HepG2 (cell line): ENCODE measurements around the gene ZNF780B. TPM values are rescaled to one million over a fixed set of nuclear protein-coding genes. Genes with fewer than 3 reads are reported as not detected.

ENCODE experiments used
- KLF6 ChIP-seq: IDR thresholded peaks from 2 replicates; pipeline ENCODE4 v1.8.0; 2016; ENCODE audit warnings: missing biosample characterization, missing genetic modification reagents
- KMT2B ChIP-seq: IDR thresholded peaks from 2 replicates; pipeline ENCODE4 v1.6.1; 2016; ENCODE audit warnings: missing genetic modification reagents, missing compliant biosample characterization
- MED1 ChIP-seq: sonication (generic); formaldehyde crosslinking; IDR thresholded peaks from 2 replicates; pipeline ENCODE4 v1.4.0; 2020; ENCODE audit warnings: missing genetic modification reagents
- NR2F1 ChIP-seq, 2 experiments: fragments of 450-650 bp in 1 of 2; formaldehyde crosslinking in 1 of 2; IDR thresholded peaks; 2 replicates each; pipeline versions ENCODE4 v1.5.0 to v1.6.1; 2016 to 2020; ENCODE audit warnings: mild to moderate bottlenecking in 1 of 2, missing compliant biosample characterization in 1 of 2, missing genetic modification reagents in 1 of 2, moderate library complexity in 1 of 2
- POLR2A ChIP-seq, 2 experiments: IDR thresholded peaks; 2 replicates each; pipeline ENCODE4 v1.6.1; 2011; ENCODE audit warnings: low read depth in 2 of 2, low read length in 2 of 2, mild to moderate bottlenecking in 1 of 2, moderate library complexity in 1 of 2; ENCODE audit not compliant: insufficient read depth in 1 of 2
- RNF2 ChIP-seq: fragments of 450-650 bp; conservative IDR thresholded peaks from 2 replicates; pipeline ENCODE4 v1.6.1; 2016; ENCODE audit warnings: low read depth
- SOX5 ChIP-seq: IDR thresholded peaks from 2 replicates; pipeline ENCODE4 v1.6.1; 2016; ENCODE audit warnings: borderline replicate concordance
- SSRP1 ChIP-seq: IDR thresholded peaks from 2 replicates; pipeline ENCODE4 v1.6.1; 2016; ENCODE audit warnings: control low read depth
- ZNF317 ChIP-seq: sonication (generic); formaldehyde crosslinking; IDR thresholded peaks from 2 replicates; pipeline ENCODE4 v1.5.0; 2020; ENCODE audit warnings: mild to moderate bottlenecking, missing genetic modification reagents
- ZNF44 ChIP-seq: sonication (generic); formaldehyde crosslinking; IDR thresholded peaks from 2 replicates; pipeline ENCODE4 v1.5.1; 2020; ENCODE audit warnings: mild to moderate bottlenecking, missing genetic modification reagents
- ZNF496 ChIP-seq: sonication (generic); formaldehyde crosslinking; IDR thresholded peaks from 2 replicates; pipeline ENCODE4 v1.8.1; 2023; ENCODE audit warnings: mild to moderate bottlenecking, moderate library complexity, missing genetic modification reagents; ENCODE audit not compliant: insufficient replicate concordance
- ZNF564 ChIP-seq: sonication (generic); formaldehyde crosslinking; IDR thresholded peaks from 2 replicates; pipeline ENCODE4 v1.8.1; 2023; ENCODE audit warnings: mild to moderate bottlenecking, missing genetic modification reagents
- ZNF772 ChIP-seq: sonication (generic); formaldehyde crosslinking; IDR thresholded peaks from 2 replicates; pipeline ENCODE4 v1.5.0; 2020; ENCODE audit warnings: mild to moderate bottlenecking, missing genetic modification reagents
- polyA plus RNA-seq, 8 experiments: library from polyadenylated mRNA; depleted of rRNA in 3 of 8; stranded (reverse) in 7 of 8; unstranded in 1 of 8; fragments of >200 nt; fragmentation: Illumina TruSeq in 4 of 8; extraction: Trizol in 4 of 8; gene quantifications; 2 replicates each; pipeline versions ENCODE4 v1.2.1 to v1.2.3, GENCODE V29; 2011 to 2016; ENCODE audit warnings: low read depth in 4 of 8, missing spikeins in 1 of 8, mixed read lengths in 1 of 8; ENCODE audit not compliant: insufficient read depth in 1 of 8
- total RNA-seq, 5 experiments: library from RNA; depleted of rRNA; stranded (reverse); fragments of >200 nt; fragmentation: Illumina TruSeq; extraction: Trizol; gene quantifications; 2 replicates each; pipeline ENCODE4 v1.2.3, GENCODE V29; 2016; ENCODE audit warnings: low read depth in 1 of 5
- TF ChIP-seq, protein P1 (sequence below): sonication (generic); formaldehyde crosslinking; IDR thresholded peaks from 2 replicates; pipeline ENCODE4 v1.4.0; 2020; ENCODE audit warnings: missing genetic modification reagents
- TF ChIP-seq, protein P2 (sequence below): sonication (generic); formaldehyde crosslinking; IDR thresholded peaks from 2 replicates; pipeline ENCODE4 v1.5.1; 2020; ENCODE audit warnings: mild to moderate bottlenecking, missing genetic modification reagents, moderate library complexity
- TF ChIP-seq, protein P3 (sequence below): sonication (generic); formaldehyde crosslinking; conservative IDR thresholded peaks from 2 replicates; pipeline ENCODE4 v1.8.0; 2022; ENCODE audit warnings: missing genetic modification reagents
- TF ChIP-seq, protein P4 (sequence below): sonication (generic); formaldehyde crosslinking; conservative IDR thresholded peaks from 2 replicates; pipeline ENCODE4 v1.8.0; 2022; ENCODE audit warnings: mild to moderate bottlenecking, moderate library complexity, missing genetic modification reagents
- TF ChIP-seq, protein P5 (sequence below): sonication (generic); formaldehyde crosslinking; IDR thresholded peaks from 2 replicates; pipeline ENCODE4 v1.4.0; 2020; ENCODE audit warnings: missing genetic modification reagents

Gene ZNF780B
- total and polyA plus RNA-seq, 2 of the 13 experiments (the other 11 are each of a cell fraction or from before 2014, with no cell fraction given): 6.6 to 21.9 TPM

DNA sequence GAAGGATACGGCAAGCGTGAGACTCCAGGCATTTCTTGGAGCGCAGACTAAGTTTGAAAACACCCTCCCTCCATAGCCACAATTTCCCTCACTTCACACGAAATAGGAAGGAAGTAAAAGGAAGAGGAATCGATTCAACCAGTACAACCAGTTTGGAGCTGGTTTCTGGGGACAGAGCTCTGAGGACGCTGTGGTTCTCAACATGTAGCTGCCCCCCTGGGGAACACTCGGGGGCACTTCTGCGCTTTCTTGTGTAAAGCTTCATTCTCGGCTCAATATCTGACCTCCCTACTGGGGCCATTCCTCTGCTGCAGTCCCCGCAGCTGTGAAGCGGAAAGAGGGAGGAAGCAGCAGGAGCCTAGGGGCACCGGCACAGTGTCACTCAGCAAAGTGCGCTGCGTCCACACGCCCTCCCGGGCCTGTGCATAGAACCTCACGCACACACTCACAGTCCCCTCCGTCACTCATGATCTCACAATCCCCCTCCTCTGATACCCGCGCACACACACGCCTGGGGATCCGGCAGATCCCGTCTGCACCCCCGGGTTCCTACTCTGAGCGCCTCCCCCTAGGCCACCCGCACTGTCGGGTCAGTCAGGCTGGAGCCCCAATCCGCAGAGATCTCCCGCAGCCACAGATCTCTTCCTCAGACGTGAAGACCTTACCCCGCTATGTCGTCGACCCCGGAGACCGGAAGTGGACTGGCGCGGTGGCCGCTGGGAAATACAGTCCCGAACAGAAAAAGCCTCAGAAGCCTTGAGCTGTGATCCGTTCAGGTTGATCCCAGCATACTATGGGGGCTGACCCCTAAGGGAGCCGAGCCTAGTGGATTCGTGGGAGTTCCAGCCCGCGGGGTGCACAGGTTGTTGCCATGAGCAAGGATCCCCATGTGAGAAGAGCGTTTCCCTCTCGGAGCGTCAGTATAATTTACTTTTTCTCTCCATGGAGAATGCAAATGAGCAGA lies 34.5 kb upstream of the ZNF780B start, which contains the start of gene ZNF780A (continued):
- peak; percentile 85; the same call in 1 of the 2 replicates for TF ChIP-seq ZNF564 (CRISPR knock-in tag)
- peak; percentile 40; the same call in 1 of the 2 replicates for TF ChIP-seq SOX5 (CRISPR knock-in tag)
- peak; percentile 59; the same call in 1 of the 2 replicates for TF ChIP-seq MED1 (CRISPR knock-in tag)
- 0 out of 2 replicates have a peak, but pooled peaks have one; percentile 25 for TF ChIP-seq KLF6 (CRISPR knock-in tag)
- TF ChIP-seq POLR2A (IDR thresholded peaks at IDR 0.05; ENCODE audit: insufficient read depth in 1 of 2, low read depth in 2 of 2, low read length in 2 of 2): peak; percentile 54 to 86; a peak in 3 of 4 replicates
- TF ChIP-seq SSRP1 (CRISPR knock-in tag): no peak
- TF ChIP-seq, protein P1, sequence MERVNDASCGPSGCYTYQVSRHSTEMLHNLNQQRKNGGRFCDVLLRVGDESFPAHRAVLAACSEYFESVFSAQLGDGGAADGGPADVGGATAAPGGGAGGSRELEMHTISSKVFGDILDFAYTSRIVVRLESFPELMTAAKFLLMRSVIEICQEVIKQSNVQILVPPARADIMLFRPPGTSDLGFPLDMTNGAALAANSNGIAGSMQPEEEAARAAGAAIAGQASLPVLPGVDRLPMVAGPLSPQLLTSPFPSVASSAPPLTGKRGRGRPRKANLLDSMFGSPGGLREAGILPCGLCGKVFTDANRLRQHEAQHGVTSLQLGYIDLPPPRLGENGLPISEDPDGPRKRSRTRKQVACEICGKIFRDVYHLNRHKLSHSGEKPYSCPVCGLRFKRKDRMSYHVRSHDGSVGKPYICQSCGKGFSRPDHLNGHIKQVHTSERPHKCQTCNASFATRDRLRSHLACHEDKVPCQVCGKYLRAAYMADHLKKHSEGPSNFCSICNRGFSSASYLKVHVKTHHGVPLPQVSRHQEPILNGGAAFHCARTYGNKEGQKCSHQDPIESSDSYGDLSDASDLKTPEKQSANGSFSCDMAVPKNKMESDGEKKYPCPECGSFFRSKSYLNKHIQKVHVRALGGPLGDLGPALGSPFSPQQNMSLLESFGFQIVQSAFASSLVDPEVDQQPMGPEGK (CRISPR knock-in tag): peak; percentile 65
- 0 out of 4 replicates have a peak, but pooled peaks of 1 of the 2 experiments have one; percentile 35 for TF ChIP-seq NR2F1 (CRISPR knock-in tag; IDR thresholded peaks at IDR 0.05)
- 0 out of 2 replicates have a peak, but pooled peaks have one; percentile 74 for TF ChIP-seq ZNF772 (CRISPR knock-in tag)
- TF ChIP-seq, protein P2, sequence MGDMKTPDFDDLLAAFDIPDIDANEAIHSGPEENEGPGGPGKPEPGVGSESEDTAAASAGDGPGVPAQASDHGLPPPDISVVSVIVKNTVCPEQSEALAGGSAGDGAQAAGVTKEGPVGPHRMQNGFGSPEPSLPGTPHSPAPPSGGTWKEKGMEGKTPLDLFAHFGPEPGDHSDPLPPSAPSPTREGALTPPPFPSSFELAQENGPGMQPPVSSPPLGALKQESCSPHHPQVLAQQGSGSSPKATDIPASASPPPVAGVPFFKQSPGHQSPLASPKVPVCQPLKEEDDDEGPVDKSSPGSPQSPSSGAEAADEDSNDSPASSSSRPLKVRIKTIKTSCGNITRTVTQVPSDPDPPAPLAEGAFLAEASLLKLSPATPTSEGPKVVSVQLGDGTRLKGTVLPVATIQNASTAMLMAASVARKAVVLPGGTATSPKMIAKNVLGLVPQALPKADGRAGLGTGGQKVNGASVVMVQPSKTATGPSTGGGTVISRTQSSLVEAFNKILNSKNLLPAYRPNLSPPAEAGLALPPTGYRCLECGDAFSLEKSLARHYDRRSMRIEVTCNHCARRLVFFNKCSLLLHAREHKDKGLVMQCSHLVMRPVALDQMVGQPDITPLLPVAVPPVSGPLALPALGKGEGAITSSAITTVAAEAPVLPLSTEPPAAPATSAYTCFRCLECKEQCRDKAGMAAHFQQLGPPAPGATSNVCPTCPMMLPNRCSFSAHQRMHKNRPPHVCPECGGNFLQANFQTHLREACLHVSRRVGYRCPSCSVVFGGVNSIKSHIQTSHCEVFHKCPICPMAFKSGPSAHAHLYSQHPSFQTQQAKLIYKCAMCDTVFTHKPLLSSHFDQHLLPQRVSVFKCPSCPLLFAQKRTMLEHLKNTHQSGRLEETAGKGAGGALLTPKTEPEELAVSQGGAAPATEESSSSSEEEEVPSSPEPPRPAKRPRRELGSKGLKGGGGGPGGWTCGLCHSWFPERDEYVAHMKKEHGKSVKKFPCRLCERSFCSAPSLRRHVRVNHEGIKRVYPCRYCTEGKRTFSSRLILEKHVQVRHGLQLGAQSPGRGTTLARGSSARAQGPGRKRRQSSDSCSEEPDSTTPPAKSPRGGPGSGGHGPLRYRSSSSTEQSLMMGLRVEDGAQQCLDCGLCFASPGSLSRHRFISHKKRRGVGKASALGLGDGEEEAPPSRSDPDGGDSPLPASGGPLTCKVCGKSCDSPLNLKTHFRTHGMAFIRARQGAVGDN (CRISPR knock-in tag): peak; percentile 96
- peak; percentile 82 for TF ChIP-seq ZNF317 (CRISPR knock-in tag)
- TF ChIP-seq, protein P3, sequence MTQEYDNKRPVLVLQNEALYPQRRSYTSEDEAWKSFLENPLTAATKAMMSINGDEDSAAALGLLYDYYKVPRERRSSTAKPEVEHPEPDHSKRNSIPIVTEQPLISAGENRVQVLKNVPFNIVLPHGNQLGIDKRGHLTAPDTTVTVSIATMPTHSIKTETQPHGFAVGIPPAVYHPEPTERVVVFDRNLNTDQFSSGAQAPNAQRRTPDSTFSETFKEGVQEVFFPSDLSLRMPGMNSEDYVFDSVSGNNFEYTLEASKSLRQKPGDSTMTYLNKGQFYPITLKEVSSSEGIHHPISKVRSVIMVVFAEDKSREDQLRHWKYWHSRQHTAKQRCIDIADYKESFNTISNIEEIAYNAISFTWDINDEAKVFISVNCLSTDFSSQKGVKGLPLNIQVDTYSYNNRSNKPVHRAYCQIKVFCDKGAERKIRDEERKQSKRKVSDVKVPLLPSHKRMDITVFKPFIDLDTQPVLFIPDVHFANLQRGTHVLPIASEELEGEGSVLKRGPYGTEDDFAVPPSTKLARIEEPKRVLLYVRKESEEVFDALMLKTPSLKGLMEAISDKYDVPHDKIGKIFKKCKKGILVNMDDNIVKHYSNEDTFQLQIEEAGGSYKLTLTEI (CRISPR knock-in tag): no peak
- peak; percentile 94 for TF ChIP-seq KMT2B
- TF ChIP-seq, protein P4, sequence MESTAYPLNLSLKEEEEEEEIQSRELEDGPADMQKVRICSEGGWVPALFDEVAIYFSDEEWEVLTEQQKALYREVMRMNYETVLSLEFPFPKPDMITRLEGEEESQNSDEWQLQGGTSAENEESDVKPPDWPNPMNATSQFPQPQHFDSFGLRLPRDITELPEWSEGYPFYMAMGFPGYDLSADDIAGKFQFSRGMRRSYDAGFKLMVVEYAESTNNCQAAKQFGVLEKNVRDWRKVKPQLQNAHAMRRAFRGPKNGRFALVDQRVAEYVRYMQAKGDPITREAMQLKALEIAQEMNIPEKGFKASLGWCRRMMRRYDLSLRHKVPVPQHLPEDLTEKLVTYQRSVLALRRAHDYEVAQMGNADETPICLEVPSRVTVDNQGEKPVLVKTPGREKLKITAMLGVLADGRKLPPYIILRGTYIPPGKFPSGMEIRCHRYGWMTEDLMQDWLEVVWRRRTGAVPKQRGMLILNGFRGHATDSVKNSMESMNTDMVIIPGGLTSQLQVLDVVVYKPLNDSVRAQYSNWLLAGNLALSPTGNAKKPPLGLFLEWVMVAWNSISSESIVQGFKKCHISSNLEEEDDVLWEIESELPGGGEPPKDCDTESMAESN: 0 out of 2 replicates have a peak, but pooled peaks have one; percentile 61
- TF ChIP-seq ZNF496 (CRISPR knock-in tag): no peak
- TF ChIP-seq, protein P5, sequence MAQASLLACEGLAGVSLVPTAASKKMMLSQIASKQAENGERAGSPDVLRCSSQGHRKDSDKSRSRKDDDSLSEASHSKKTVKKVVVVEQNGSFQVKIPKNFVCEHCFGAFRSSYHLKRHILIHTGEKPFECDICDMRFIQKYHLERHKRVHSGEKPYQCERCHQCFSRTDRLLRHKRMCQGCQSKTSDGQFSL (CRISPR knock-in tag): no peak
- TF ChIP-seq RNF2: no peak
- peak; percentile 73; the same call in 1 of the 2 replicates for TF ChIP-seq ZNF44 (CRISPR knock-in tag)
